K562 (cell line): ENCODE results near the gene MELK. TPM values are rescaled to one million over a fixed set of nuclear protein-coding genes. Genes with fewer than 3 reads are reported as not detected.

Source experiments
- ATAC-seq: fragments of 200-7000 bp; cut with Tn5 transposase; 3 replicates; pipeline ENCODE4 v1.9.1; 2020; ENCODE audit warnings: moderate library complexity
- BruUV-seq: library from RNA; stranded (reverse); fragments of 400-500 nt; replicated peaks from 2 replicates; lab custom pipeline; 2021; lab: Mats Ljungman, UMichigan
- CTCF ChIA-PET: fragments of 300-600 bp; formaldehyde crosslinking; extraction: SDS; loops from one replicate; lab custom pipeline; 2021; ENCODE audit warnings: low intra/inter-chr PET ratio; lab: Yijun Ruan, JAX
- POLR2A ChIA-PET: fragments of 300-600, 350-650 bp; sonication (Branson Sonifier 250); formaldehyde crosslinking; extraction: SDS; loops from one replicate; lab custom pipeline; 2021; ENCODE audit warnings: antibody characterized with exemption, inconsistent platforms; lab: Yijun Ruan, JAX
- DNase-seq, 4 experiments: peaks; one replicate each; pipeline versions ENCODE4 v3.0.0 to v3.0.0-alpha.2; 2011 to 2018; ENCODE audit warnings: low spot score in 3 of 4, mixed read lengths in 3 of 4; ENCODE audit errors: extremely low read depth in 1 of 4
- FAIRE-seq: peaks from 2 replicates; lab custom pipeline; 2011; peaks lifted over from hg19 to GRCh38; lab: Jason Lieb, UNC
- H2AFZ ChIP-seq: 2 replicates; pipeline ENCODE4 v1.6.0; 2011; ENCODE audit warnings: low read depth, low read length, control low read depth, inconsistent platforms
- H3K27ac ChIP-seq: fragments of 200-600 bp; 3 replicates; pipeline ENCODE4 v1.8.0; 2011; ENCODE audit warnings: low read depth, mild to moderate bottlenecking, control low read depth, inconsistent platforms, low read length, moderate library complexity, mixed read lengths; ENCODE audit errors: extremely low read depth
- H3K27me3 ChIP-seq, 2 experiments: fragments of 300-600 bp in 1 of 2; 2 replicates in 1 of 2; 3 replicates in 1 of 2; pipeline versions ENCODE4 v1.6.0 to v1.8.0; 2011; ENCODE audit warnings: inconsistent platforms in 2 of 2, low read length in 2 of 2, mild to moderate bottlenecking in 1 of 2, mixed read lengths in 1 of 2, moderate library complexity in 1 of 2; ENCODE audit not compliant: control insufficient read depth in 2 of 2, insufficient read depth in 2 of 2
- H3K36me3 ChIP-seq: fragments of 300-600 bp; 3 replicates; pipeline ENCODE4 v1.8.0; 2011; ENCODE audit warnings: mild to moderate bottlenecking, low read length, inconsistent platforms; ENCODE audit not compliant: control insufficient read depth, insufficient read depth
- H3K4me1 ChIP-seq, 2 experiments: fragments of 200-600 bp in 1 of 2; replicated peaks in 1 of 2; 2 replicates in 1 of 2; 3 replicates in 1 of 2; pipeline versions ENCODE4 v1.5.1 to v1.8.0; 2011; ENCODE audit warnings: inconsistent platforms in 2 of 2, low read length in 2 of 2, mild to moderate bottlenecking in 1 of 2, mixed read lengths in 1 of 2, moderate library complexity in 1 of 2; ENCODE audit not compliant: control insufficient read depth in 2 of 2, insufficient read depth in 2 of 2
- H3K4me2 ChIP-seq: 2 replicates; pipeline ENCODE4 v1.6.1; 2011; ENCODE audit warnings: low read length, control low read depth, inconsistent platforms, mixed read lengths; ENCODE audit not compliant: insufficient read depth
- H3K4me3 ChIP-seq: fragments of 200-600 bp; sonication (generic), shearing (Covaris generic); 2 replicates; pipeline ENCODE4 v1.5.1; 2016; ENCODE audit warnings: control low read depth, inconsistent platforms
- H3K79me2 ChIP-seq: fragments of 200-600 bp; 3 replicates; pipeline ENCODE4 v1.8.0; 2011; ENCODE audit warnings: low read length, inconsistent platforms; ENCODE audit not compliant: control insufficient read depth, insufficient read depth
- H3K9ac ChIP-seq, 2 experiments: 2 replicates each; pipeline versions ENCODE4 v1.6.0 to v1.6.1; 2011; ENCODE audit warnings: low read depth in 2 of 2, low read length in 2 of 2, control low read depth in 1 of 2, inconsistent platforms in 1 of 2, mild to moderate bottlenecking in 1 of 2, mixed read lengths in 1 of 2; ENCODE audit not compliant: insufficient read depth in 1 of 2
- H3K9me1 ChIP-seq: one replicate; pipeline ENCODE4 v1.6.0; 2011; ENCODE audit warnings: inconsistent platforms, mild to moderate bottlenecking, low read length, moderate library complexity; ENCODE audit not compliant: control insufficient read depth, insufficient read depth
- H3K9me3 ChIP-seq: replicated peaks from 2 replicates; pipeline ENCODE4 v1.5.1; 2011; ENCODE audit warnings: low read depth, low read length, inconsistent platforms; ENCODE audit not compliant: control insufficient read depth, insufficient read depth
- H4K20me1 ChIP-seq: replicated peaks from 2 replicates; pipeline ENCODE4 v1.6.1; 2011; ENCODE audit warnings: low read length, inconsistent platforms, mixed read lengths; ENCODE audit not compliant: control insufficient read depth, insufficient read depth
- BMI1 ChIP-seq: fragments of 150-350 bp; IDR thresholded peaks from 2 replicates; pipeline ENCODE4 v1.6.1; 2014; ENCODE audit warnings: low read length
- CBFA2T3 ChIP-seq: fragments of 450-650 bp; IDR thresholded peaks from 2 replicates; pipeline ENCODE4 v1.6.1; 2017
- DIDO1 ChIP-seq: fragments of 450-650 bp; IDR thresholded peaks from 2 replicates; pipeline ENCODE4 v1.6.1; 2016; ENCODE audit warnings: low read depth, missing biosample characterization, missing genetic modification characterization
- ELF4 ChIP-seq: fragments of 450-650 bp; formaldehyde crosslinking; IDR thresholded peaks from 2 replicates; pipeline ENCODE4 v1.4.0; 2022; ENCODE audit warnings: missing genetic modification characterization
- FOXJ2 ChIP-seq: fragments of 200-800 bp; sonication (Bioruptor generic); IDR thresholded peaks from 2 replicates; pipeline ENCODE4 v1.6.1; 2016; ENCODE audit warnings: missing genetic modification characterization, missing compliant biosample characterization
- GTF2F1 ChIP-seq: IDR thresholded peaks from 2 replicates; pipeline ENCODE4 v1.6.1; 2011; ENCODE audit warnings: low read depth, low read length, improper control_type of control experiment
- MTA2 ChIP-seq: fragments of 450-650 bp; IDR thresholded peaks from 2 replicates; pipeline ENCODE4 v1.6.1; 2016; ENCODE audit warnings: low read depth
- POLR2AphosphoS5 ChIP-seq: IDR thresholded peaks from 2 replicates; pipeline ENCODE4 v1.6.1; 2011; ENCODE audit warnings: mild to moderate bottlenecking, low read depth, low read length, moderate library complexity; ENCODE audit not compliant: control insufficient read depth, insufficient read depth
- TCF7 ChIP-seq: sonication (generic); IDR thresholded peaks from 2 replicates; pipeline ENCODE4 v1.6.1; 2016; ENCODE audit warnings: antibody characterized with exemption, borderline replicate concordance
- WHSC1 ChIP-seq: IDR thresholded peaks from one replicate; pipeline ENCODE4 v1.6.1; 2012; ENCODE audit warnings: low read length, control low read depth, inconsistent platforms
- ZNF561 ChIP-seq: fragments of 450-650 bp; formaldehyde crosslinking; conservative IDR thresholded peaks from 2 replicates; pipeline ENCODE4 v1.4.0; 2020; ENCODE audit warnings: mild to moderate bottlenecking, moderate library complexity
- ZNF589 ChIP-seq: fragments of 200-800 bp; sonication (Bioruptor generic); IDR thresholded peaks from 2 replicates; pipeline ENCODE4 v1.6.1; 2016; ENCODE audit warnings: low read depth, missing genetic modification characterization, missing compliant biosample characterization
- ZNF766 ChIP-seq: fragments of 200-800 bp; sonication (Bioruptor generic); conservative IDR thresholded peaks from 2 replicates; pipeline ENCODE4 v1.6.1; 2016; ENCODE audit warnings: missing genetic modification characterization, missing compliant biosample characterization
- WGBS: fragments of 100-300 bp; shearing (Covaris generic); methylation state at CpG from one replicate; pipeline ENCODE4 v1.1.6; 2016; ENCODE audit warnings: low coverage, mixed read lengths; ENCODE audit not compliant: insufficient coverage; ENCODE audit errors: missing lambda C conversion rate; 5-methylcytosine and 5-hydroxymethylcytosine counted together
- in situ Hi-C: fragments of 300-500 bp; cut with MboI; formaldehyde crosslinking; loops from 4 replicates; pipeline ENCODE4 v1.15.0; 2018; ENCODE audit warnings: inconsistent platforms, mixed read lengths
- intact Hi-C: fragments of 100-400 bp; cut with micrococcal nuclease; formaldehyde crosslinking; loops from 2 replicates; pipeline ENCODE4 v1.14.2; 2022
- polyA plus RNA-seq, 8 experiments: library from polyadenylated mRNA; depleted of rRNA in 4 of 8; stranded (reverse) in 5 of 8; unstranded in 3 of 8; fragments of >200 nt; fragmentation: Nextera tagmentation in 2 of 8; fragmentation: Illumina TruSeq in 1 of 8; extraction: Ambion mirVana in 2 of 8; extraction: Trizol in 1 of 8; gene quantifications; 2 replicates each; pipeline versions ENCODE4 v1.2.1 to v1.2.3, GENCODE V29; 2011 to 2014; ENCODE audit warnings: inconsistent platforms in 1 of 8, missing spikeins in 1 of 8
- total RNA-seq, 7 experiments: library from RNA; depleted of rRNA in 6 of 7; stranded (reverse); fragments of >200 nt in 6 of 7; fragmentation: Illumina TruSeq in 2 of 7; extraction: Trizol in 2 of 7; gene quantifications; 2 replicates each; pipeline versions ENCODE4 v1.2.1 to v1.2.3, GENCODE V29; 2011 to 2021; ENCODE audit warnings: low replicate concordance in 1 of 7
- TF ChIP-seq, protein P1 (sequence below): sonication (generic); formaldehyde crosslinking; IDR thresholded peaks from 2 replicates; pipeline ENCODE4 v1.8.0; 2023; ENCODE audit warnings: missing genetic modification reagents, mild to moderate bottlenecking, borderline replicate concordance
- TF ChIP-seq, protein P2 (sequence below): fragments of 250-450 bp; sonication (Bioruptor Pico); IDR thresholded peaks from 2 replicates; pipeline ENCODE4 v1.8.0; 2022; ENCODE audit warnings: inconsistent platforms, mild to moderate bottlenecking, moderate library complexity, borderline replicate concordance
- TF ChIP-seq, protein P3 (sequence below): fragments of 250-450 bp; sonication (Bioruptor Pico); IDR thresholded peaks from 2 replicates; pipeline ENCODE4 v1.5.0; 2021; ENCODE audit warnings: mild to moderate bottlenecking, borderline replicate concordance

MELK gene
- total and polyA plus RNA-seq, 9 of the 15 experiments (the other 6 are each of a cell fraction or from before 2014, with no cell fraction given): 33.3 to 57.3 (median 43.8) TPM

DNA sequence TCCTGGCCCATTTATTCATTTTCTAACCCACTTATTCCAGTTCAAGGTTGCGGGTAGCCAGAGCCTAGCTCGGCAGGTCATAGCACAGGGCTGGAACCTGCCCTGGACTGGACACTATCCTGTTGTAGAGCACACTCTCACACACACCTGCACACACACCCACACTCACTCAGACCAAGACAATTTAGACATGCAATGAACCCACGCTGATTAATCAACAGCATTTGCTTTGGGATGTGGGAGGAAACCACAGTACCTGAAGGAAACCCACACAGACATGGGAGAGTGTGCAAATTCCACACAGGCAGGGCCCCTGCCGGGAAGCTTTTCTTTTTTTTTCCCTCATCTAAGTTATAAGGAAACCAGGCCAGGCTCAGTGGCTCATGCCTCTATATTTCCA is 34.8 kb upstream of the MELK start:
- POLR2A ChIA-PET: no interaction called here
- DNase-seq (no peak), FAIRE-seq (no peak), ATAC-seq (no peak)
- Histone ChIP-seq H3K36me3 (no peaks in the 10 kb centered on the region), H2AFZ (no peak overlapping the region), H3K27ac (no peak overlapping the region), H4K20me1 (no peaks in the 10 kb centered on the region), H3K9ac (no peak overlapping the region), H3K4me2 (no peak overlapping the region), H3K4me3 (no peak overlapping the region), H3K9me1 (no peaks in the 10 kb centered on the region), H3K4me1 (no peaks in the 10 kb centered on the region), H3K27me3 (no peaks in the 10 kb centered on the region; a peak in 1 of 5 replicates), H3K9me3 (no peaks in the 10 kb centered on the region; the same call in 1 of the 2 replicates), H3K79me2 (no peaks in the 10 kb centered on the region)
- 37% methylated on average over 4 of the region's 4 CpGs for WGBS
- in situ Hi-C loops (no loop called here), intact Hi-C loops (no loop called here)
- CTCF ChIA-PET: no interaction called here
- BruUV-seq: no TSS peak
- TF ChIP-seq ZNF561 (CRISPR knock-in tag): no peak
- TF ChIP-seq POLR2AphosphoS5: no peak
- TF ChIP-seq, protein P1, sequence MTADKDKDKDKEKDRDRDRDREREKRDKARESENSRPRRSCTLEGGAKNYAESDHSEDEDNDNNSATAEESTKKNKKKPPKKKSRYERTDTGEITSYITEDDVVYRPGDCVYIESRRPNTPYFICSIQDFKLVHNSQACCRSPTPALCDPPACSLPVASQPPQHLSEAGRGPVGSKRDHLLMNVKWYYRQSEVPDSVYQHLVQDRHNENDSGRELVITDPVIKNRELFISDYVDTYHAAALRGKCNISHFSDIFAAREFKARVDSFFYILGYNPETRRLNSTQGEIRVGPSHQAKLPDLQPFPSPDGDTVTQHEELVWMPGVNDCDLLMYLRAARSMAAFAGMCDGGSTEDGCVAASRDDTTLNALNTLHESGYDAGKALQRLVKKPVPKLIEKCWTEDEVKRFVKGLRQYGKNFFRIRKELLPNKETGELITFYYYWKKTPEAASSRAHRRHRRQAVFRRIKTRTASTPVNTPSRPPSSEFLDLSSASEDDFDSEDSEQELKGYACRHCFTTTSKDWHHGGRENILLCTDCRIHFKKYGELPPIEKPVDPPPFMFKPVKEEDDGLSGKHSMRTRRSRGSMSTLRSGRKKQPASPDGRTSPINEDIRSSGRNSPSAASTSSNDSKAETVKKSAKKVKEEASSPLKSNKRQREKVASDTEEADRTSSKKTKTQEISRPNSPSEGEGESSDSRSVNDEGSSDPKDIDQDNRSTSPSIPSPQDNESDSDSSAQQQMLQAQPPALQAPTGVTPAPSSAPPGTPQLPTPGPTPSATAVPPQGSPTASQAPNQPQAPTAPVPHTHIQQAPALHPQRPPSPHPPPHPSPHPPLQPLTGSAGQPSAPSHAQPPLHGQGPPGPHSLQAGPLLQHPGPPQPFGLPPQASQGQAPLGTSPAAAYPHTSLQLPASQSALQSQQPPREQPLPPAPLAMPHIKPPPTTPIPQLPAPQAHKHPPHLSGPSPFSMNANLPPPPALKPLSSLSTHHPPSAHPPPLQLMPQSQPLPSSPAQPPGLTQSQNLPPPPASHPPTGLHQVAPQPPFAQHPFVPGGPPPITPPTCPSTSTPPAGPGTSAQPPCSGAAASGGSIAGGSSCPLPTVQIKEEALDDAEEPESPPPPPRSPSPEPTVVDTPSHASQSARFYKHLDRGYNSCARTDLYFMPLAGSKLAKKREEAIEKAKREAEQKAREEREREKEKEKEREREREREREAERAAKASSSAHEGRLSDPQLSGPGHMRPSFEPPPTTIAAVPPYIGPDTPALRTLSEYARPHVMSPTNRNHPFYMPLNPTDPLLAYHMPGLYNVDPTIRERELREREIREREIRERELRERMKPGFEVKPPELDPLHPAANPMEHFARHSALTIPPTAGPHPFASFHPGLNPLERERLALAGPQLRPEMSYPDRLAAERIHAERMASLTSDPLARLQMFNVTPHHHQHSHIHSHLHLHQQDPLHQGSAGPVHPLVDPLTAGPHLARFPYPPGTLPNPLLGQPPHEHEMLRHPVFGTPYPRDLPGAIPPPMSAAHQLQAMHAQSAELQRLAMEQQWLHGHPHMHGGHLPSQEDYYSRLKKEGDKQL (CRISPR knock-in tag): no peak
- TF ChIP-seq CBFA2T3: no peak
- TF ChIP-seq BMI1: no peak
- TF ChIP-seq FOXJ2: no peak
- no peak for TF ChIP-seq WHSC1
- no peak for TF ChIP-seq ZNF589 (CRISPR knock-in tag)
- no peak for TF ChIP-seq GTF2F1
- TF ChIP-seq ELF4 (CRISPR knock-in tag): no peak
- no peak for TF ChIP-seq TCF7
- no peak for TF ChIP-seq DIDO1 (tag)
- TF ChIP-seq, protein P2, sequence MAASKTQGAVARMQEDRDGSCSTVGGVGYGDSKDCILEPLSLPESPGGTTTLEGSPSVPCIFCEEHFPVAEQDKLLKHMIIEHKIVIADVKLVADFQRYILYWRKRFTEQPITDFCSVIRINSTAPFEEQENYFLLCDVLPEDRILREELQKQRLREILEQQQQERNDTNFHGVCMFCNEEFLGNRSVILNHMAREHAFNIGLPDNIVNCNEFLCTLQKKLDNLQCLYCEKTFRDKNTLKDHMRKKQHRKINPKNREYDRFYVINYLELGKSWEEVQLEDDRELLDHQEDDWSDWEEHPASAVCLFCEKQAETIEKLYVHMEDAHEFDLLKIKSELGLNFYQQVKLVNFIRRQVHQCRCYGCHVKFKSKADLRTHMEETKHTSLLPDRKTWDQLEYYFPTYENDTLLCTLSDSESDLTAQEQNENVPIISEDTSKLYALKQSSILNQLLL (CRISPR knock-in tag): no peak
- TF ChIP-seq, protein P3, sequence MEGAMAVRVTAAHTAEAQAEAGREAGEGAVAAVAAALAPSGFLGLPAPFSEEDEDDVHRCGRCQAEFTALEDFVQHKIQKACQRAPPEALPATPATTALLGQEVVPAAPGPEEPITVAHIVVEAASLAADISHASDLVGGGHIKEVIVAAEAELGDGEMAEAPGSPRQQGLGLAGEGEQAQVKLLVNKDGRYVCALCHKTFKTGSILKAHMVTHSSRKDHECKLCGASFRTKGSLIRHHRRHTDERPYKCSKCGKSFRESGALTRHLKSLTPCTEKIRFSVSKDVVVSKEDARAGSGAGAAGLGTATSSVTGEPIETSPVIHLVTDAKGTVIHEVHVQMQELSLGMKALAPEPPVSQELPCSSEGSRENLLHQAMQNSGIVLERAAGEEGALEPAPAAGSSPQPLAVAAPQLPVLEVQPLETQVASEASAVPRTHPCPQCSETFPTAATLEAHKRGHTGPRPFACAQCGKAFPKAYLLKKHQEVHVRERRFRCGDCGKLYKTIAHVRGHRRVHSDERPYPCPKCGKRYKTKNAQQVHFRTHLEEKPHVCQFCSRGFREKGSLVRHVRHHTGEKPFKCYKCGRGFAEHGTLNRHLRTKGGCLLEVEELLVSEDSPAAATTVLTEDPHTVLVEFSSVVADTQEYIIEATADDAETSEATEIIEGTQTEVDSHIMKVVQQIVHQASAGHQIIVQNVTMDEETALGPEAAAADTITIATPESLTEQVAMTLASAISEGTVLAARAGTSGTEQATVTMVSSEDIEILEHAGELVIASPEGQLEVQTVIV (CRISPR knock-in tag): no peak
- TF ChIP-seq ZNF766 (CRISPR knock-in tag): no peak
- TF ChIP-seq MTA2: no peak
